ENCODE results near the gene CREB3L2. TPM values are rescaled to one million over a fixed set of nuclear protein-coding genes. Genes with fewer than 3 reads are reported as not detected.

CREB3L2 gene
- total and polyA plus RNA-seq, 2 of the 8 experiments (the other 6 are each of a cell fraction or from before 2014, with no cell fraction given) = 14.4 to 48.3 TPM

GRCh38 chr7:137881607-137882260, 120.2 kb downstream of the CREB3L2 start (continued):
- no peak for TF ChIP-seq ASH2L (IDR thresholded peaks at IDR 0.05; ENCODE audit: low read length)
- TF ChIP-seq KDM4A (IDR thresholded peaks at IDR 0.05; ENCODE audit: low read depth, low read length, severe bottlenecking) = no peak
- no peak for TF ChIP-seq TAF7 (optimal IDR thresholded peaks at IDR 0.05; ENCODE audit: borderline replicate concordance, low read depth, low read length)
